RCC 7860 (cell line): ENCODE data around the gene RNF212.

Source experiments
- DNase-seq: peaks from one replicate; pipeline ENCODE4 v3.0.0-alpha.2; 2015; ENCODE audit warnings: low spot score
- FAIRE-seq: peaks from 2 replicates; lab custom pipeline; 2012; peaks lifted over from hg19 to GRCh38; lab: Jason Lieb, UNC

Gene RNF212

DNA sequence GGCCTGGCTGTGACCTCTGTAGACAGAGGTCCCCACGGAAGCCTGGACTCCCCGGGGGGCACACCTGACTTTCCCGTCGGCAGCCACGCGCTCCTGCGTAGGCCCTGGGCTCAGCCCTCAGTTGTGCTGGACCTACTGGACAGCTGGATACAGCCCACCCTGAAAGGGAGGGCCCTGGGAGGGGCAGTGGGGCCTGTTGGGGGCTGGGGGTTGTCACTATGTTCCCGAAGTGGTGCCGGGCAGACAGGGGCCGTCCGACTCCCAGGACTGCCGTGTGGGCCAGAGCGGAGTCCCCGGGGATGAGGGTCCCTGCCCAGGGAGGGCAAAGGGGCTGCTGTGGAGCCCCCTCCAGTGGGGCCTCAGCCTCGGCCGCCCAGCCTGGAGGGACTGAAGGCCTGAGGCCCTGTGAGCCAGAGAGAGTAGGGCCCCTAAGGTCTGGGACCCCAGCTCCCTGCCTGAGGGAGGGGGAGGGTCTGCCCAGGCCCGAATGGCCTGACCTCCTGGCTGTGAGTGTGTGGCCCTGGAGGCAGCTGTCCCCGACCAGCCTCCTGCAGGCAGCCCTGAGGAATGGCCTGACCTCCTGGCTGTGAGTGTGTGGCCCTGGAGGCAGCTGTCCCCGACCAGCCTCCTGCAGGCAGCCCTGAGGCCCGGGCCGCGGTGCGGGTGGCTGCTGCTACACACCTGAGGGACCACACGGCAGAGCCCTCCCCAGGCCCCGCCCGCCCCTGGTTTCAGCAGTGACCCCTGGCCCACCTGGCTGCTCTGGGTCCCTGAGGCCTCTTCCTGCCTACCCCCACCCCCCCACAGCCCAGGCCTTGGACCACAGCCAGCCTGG lies 76.2 kb downstream of the RNF212 start:
- FAIRE-seq (no peak), DNase-seq (no peak)

- DNase-seq (no peak), FAIRE-seq (no peak)
Measured at GRCh38 chr4:1036095-1036494, 77.3 kb downstream of the RNF212 start.

DNA sequence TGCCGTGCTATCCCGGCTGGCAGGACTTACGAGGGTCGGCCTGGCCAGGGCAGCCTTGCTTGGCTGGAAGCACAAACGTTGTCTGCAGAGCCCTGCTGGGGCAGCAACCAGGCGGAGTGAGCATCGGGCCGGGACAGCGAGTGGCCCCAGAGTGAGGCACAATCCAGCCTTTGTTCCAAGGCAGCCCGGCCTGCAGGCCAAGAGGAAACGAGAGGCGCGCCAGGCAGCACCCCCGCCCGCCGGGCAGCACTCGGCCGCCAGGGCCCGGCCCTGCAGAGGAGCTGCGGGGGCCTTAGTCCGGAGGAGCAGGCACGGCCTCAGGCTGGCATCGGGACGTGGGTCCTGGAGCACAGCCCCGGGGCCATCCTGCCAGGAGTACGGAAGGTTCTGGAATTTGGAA lies 77.9 kb downstream of the RNF212 start:
- no peak for FAIRE-seq

GRCh38 chr4:1033840-1034551 lies 79.4 kb downstream of the RNF212 start:
- FAIRE-seq, result no peak
- no peak for DNase-seq

More for the DNA sequence above, 77.9 kb downstream of the RNF212 start:
- DNase-seq, result no peak

DNA sequence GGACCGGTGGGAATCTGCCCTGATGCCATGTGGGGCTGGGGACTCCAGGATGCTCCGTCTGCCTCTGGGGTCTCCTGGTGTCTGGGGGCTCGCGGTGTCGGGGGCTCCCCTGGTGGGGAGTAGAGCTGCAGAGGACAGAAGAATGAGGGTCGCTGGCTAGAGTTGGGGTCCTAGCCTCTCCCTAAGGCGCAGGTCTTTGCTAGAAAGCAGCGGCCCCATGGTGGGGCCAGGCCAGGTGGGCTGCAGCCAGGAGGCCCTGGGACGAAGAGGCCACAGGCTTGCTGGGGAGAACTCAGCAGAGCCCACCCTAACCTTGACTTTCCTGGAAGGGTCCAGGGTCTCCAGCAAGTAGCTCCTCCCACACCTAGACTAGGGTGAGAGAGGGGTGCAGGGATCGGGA lies 80.5 kb downstream of the RNF212 start:
- no peak for FAIRE-seq
- DNase-seq, result no peak

DNA sequence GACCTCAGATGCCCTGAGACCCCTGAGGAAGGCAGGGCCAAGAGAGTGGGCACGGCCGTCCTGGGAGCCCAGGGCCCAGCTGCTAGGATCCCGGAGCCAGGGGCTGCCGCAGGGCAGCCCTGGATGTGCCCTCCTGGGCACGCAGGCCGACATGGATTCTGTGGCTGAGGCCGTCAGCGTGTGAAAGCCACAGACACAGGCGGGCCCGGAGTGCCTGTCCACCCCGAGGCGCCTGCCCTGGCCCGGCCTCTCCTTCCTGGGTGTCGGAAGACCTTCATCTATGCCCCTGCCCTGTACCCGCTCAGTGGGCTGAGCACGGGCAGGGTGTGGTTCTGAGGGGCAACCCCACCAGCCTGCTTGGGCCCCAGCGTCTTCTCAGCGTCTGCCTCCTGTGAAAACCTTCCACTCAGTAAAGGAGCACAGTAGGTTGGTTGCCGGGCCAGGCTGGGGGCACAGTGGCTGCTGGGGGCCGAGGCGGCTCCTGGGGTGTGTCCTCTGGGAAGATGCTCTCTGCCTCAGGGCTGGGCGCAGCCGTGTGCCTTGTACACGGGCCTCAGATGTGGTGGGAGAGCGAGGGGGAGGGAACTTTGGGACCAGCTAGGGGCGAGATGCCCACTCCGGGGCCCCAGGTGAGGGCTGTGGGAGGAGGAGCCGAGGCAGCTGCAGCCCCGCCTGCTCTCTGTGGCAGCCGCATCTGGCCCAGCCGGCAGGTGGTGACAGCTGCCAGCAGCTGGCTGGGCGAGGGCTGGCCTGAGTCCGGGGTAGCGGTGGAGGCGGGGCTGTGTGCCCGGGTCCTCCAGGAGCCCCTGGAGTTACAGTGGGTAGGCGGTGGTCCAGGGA lies 81.2 kb downstream of the RNF212 start:
- no peak for FAIRE-seq

GRCh38 chr4:1031346-1031745 lies 82.0 kb downstream of the RNF212 start:
- no peak for FAIRE-seq
- DNase-seq, result no peak

More for the DNA sequence above, 81.2 kb downstream of the RNF212 start:
- no peak for DNase-seq

- FAIRE-seq (no peak), DNase-seq (no peak)
Measured at GRCh38 chr4:1030559-1030958, 82.8 kb downstream of the RNF212 start.

DNA sequence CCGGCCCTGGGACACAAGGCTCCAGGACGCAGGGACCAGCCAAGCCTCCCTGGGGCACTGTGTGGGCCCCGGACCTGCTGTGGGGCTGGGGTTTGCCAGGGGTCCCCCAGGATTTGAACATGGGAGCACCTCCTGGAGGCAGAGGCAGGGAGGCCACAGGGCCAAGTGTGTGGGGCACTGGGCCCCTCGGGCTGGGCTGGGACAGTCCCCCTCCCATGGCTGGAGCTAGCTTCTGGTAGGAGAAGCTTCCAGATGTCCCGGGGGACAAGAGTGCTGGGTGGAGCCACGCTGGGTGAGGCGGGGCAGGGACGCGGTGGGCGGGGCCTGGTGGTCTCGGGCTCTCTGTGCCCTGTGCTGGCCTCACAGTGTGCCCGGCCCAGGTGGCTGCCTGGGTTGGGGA lies 83.3 kb downstream of the RNF212 start:
- DNase-seq, result no peak
- FAIRE-seq, result no peak

GRCh38 chr4:1029529-1029928 lies 83.8 kb downstream of the RNF212 start:
- no peak for FAIRE-seq
- DNase-seq, result no peak

DNA sequence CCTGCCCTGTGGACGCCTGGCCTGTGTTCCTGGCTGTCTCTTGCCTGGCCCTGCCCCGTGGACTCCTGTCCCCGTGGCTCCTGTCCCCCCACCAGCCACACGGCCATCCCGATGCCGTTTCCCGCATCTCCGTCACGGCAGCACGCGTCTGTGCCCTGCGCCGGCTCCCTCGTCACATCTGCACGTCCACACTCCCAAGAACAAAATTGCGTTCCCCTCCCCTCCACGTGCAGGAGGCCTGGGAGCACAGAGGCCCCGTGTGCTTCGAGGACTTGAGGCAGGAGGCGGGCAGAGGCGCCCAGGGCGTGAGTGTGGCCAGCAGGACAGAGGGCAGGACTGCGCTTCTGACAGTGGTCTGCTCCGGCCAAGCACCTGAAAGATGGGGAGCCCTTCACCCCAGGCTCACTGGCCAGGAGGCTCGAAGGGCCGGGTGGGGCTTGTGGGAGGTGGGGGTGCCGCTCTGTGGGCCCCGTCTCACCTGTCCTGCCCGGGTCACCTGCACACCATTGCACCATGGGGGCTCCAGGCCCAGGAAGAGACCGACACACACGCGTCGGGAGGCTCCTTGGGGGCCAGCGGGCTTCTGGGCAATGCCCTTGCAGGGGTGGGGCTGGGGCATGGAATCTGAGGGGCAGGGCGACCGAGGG lies 84.7 kb downstream of the RNF212 start:
- DNase-seq (no peak), FAIRE-seq (no peak)

- FAIRE-seq (no peak), DNase-seq (no peak)
Measured at GRCh38 chr4:1027915-1028238, 85.5 kb downstream of the RNF212 start.

DNA sequence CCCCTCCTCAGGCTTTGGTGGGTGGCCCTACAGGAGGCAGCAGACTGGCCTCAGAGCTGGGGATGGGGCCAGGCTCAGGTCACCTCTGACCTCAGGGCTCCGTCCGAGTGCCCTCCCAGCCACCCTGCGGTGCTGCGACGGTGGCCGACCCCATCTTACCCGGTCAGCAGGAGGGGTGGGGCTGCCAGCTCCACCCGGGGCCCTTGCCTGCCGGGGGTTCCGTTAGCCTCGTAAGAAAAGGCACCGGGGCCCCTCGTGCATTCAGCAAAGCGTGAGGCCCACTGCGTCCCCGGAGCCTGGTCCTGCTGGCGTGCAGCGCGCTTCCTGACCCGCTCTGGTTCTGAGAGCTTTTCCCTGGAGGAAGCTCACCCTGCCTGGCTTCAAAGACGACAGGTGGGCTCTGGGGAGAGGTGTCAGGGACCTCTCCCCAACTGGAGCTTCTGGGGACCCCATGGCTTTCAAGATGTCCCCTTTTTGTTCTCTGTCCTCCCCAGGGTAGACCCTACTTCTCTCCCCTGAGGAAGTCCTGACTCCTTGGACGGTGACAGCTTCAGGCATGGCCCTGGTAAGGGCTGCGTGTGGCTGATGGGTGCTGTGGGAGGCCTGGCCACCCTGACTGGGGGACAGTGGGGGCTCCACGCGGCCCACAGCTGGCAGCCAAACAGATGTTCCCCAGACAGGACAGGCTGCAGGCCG lies 86.0 kb downstream of the RNF212 start:
- no peak for DNase-seq
- FAIRE-seq, result no peak

DNA sequence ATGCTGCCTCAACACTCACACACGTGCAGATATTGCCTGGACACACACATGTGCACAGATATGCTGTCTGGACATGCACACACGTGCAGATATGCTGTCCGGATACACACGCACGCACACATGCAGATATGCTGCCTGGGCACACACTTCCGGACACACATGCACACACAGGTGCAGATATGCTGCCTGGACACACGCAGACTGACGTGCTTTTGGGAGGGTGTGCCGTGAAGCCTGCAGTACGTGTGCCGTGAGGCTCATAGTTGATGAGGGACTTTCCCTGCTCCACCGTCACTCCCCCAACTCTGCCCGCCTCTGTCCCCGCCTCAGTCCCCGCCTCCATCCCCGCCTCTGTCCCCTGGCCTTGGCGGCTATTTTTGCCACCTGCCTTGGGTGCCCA lies 87.2 kb downstream of the RNF212 start:
- DNase-seq (peak; percentile 19), FAIRE-seq (no peak)

DNA sequence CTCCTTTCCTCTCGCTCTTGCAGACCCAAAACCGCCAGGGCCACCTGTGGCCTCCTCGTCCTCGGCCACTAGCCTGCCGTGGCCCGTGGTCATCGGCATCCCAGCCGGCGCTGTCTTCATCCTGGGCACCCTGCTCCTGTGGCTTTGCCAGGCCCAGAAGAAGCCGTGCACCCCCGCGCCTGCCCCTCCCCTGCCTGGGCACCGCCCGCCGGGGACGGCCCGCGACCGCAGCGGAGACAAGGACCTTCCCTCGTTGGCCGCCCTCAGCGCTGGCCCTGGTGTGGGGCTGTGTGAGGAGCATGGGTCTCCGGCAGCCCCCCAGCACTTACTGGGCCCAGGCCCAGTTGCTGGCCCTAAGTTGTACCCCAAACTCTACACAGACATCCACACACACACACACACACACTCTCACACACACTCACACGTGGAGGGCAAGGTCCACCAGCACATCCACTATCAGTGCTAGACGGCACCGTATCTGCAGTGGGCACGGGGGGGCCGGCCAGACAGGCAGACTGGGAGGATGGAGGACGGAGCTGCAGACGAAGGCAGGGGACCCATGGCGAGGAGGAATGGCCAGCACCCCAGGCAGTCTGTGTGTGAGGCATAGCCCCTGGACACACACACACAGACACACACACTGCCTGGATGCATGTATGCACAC lies 88.3 kb downstream of the RNF212 start:
- no peak for FAIRE-seq

DNA sequence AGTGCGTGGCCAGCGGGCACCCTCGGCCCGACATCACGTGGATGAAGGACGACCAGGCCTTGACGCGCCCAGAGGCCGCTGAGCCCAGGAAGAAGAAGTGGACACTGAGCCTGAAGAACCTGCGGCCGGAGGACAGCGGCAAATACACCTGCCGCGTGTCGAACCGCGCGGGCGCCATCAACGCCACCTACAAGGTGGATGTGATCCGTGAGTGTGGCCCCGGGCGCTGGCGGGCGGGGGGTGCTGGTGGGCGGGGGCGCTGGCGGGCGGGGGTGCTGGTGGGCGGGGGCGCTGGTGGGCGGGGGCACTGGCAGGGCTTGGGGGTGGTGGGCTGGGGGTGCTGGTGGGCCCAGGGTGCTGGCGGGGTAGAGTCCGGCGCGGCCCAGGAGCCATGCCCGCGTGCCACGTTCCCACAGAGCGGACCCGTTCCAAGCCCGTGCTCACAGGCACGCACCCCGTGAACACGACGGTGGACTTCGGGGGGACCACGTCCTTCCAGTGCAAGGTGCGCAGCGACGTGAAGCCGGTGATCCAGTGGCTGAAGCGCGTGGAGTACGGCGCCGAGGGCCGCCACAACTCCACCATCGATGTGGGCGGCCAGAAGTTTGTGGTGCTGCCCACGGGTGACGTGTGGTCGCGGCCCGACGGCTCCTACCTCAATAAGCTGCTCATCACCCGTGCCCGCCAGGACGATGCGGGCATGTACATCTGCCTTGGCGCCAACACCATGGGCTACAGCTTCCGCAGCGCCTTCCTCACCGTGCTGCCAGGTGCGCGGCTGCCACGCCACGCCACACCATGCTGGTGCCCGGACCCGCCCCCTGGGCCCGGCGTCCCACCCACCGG lies 89.2 kb downstream of the RNF212 start:
- FAIRE-seq (no peak), DNase-seq (no peak)

More for the DNA sequence above, 88.3 kb downstream of the RNF212 start:
- no peak for DNase-seq

- FAIRE-seq (no peak), DNase-seq (no peak)
Measured at GRCh38 chr4:1023075-1023640, 90.2 kb downstream of the RNF212 start.

DNA sequence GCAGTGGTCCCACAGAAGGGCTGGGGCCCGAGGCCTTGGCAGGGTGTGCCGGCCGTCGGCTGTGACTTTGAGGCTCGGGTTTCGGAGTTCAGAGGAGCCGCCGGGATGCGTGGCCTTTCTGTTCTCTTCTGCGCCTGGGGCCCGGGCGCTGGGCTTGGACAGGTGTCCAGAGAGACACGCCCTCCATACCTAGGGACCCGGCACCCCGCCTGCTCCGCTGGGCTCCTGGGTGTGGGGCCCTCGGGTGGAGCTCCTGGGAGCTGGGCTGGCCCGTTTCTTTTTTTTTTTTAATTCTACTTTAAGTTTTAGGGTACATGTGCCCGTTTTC lies 90.7 kb downstream of the RNF212 start:
- no peak for FAIRE-seq
- no peak for DNase-seq
